COLO668 (cell line): Measurements from ENCODE around the gene WBP11.
"Not testable (repeated sequence)": the region's sequence is repeated elsewhere in the genome, so short reads cannot be mapped to it uniquely, and the experiment has no call there.

Experiments used
- DNase-seq: peaks from one replicate; lab custom pipeline; 2025; ENCODE audit not compliant: unreplicated experiment; lab: John Stamatoyannopoulos, UW

The WBP11 gene

GRCh38 chr12:14773685-14774073 is 29.6 kb downstream of the WBP11 start:
- DNase-seq: no peak

DNA sequence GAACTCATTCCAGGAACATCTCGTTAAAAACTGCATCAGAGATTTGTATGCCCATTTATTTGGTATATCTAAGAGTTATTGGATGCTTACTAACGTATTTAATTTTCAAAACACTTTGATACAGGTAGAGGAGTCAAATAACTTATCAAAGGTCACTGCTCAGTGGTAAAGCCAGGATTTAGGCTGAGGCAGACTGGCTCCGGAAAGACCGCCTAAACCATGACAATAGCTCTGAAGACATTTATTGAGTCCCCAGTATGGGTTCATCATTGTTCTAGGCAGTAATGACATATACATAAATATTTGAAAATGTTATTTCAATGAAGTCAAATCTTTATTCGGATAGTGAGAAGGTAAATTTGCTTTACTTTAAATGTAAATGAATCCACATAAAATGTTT is 30.3 kb downstream of the WBP11 start:
- no peak for DNase-seq

DNA sequence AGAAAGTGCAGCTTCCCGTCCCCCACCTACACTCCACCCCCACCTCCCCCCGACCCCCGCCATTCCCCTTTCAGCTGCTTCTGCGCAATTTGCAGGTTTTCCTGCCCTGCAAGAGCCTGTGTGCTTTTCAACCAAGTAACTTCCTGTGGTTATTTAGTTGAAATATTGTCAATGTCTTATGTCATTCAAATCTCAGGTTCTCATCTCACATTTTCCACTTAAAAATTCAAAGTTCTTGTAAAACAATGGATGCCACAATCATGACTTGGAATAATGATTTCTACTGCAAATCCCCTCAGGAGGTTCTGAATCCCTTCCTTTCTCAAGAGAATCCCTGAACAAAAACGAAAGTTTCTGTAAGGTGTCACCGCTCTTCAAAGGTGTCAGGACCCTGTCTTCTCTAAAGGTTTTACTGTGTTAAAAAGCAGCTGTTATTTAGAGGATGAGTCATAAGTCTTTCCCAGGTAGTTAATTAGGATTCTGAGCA is 31.6 kb downstream of the WBP11 start:
- no peak for DNase-seq

- peak; percentile 84 for DNase-seq
Measured at GRCh38 chr12:14770496-14771461, 32.5 kb downstream of the WBP11 start.

GRCh38 chr12:14769969-14770495 is 33.2 kb downstream of the WBP11 start:
- peak; percentile 80 for DNase-seq

GRCh38 chr12:14769466-14769968 is 33.8 kb downstream of the WBP11 start:
- peak; percentile 30 for DNase-seq

DNA sequence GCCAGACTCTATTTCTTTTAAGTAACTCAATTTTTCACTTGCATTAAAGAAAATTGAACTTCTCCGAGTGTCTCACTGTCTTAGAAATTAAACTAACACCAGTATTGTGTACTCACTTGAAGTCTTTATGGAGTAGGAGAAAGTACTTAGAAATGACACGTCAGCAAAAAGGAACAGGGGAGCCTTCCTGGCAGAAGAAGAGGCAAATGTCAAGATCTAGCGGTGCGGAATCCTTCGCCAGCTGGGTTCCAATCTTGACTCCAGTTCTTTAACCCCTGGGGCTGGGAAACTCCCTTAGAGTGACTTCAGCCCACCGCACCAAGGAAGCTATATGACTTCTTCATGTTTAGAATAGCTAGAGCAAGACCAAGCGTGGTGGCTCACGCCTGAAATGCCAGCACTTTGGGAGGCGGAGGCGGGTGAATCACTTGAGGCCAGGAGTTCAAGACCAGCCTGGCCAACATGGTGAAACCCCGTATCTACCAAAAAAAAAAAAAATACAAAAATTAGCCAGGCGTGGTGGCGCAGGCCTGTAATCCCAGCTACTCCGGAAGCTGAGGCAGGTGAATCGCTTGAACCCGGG is 34.4 kb downstream of the WBP11 start:
- DNase-seq: no peak

DNA sequence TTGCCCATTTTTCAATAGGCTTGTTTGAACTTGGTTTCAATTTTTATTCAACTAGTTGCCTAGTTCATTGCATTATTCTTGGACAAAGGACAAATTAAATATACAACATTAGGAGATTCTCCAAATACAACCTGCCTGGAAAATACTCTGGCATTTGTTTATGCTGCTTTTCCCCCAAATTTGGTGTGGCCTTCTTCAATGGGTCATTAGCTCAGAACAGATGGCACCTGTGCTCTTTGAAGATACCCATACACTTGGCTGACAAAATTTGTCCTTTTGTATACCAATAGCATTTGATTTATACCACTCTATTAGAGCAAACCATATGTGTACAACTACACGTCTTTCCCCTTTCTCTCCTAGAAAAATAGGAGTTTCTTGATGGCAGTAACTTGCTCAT is 35.7 kb downstream of the WBP11 start:
- DNase-seq: no peak

GRCh38 chr12:14766649-14767215 is 36.5 kb downstream of the WBP11 start:
- no peak for DNase-seq

- DNase-seq: not testable (repeated sequence)
Measured at GRCh38 chr12:14766020-14766419, 37.3 kb downstream of the WBP11 start.

GRCh38 chr12:14765398-14765797 is 37.9 kb downstream of the WBP11 start:
- DNase-seq: no peak

GRCh38 chr12:14759711-14760280 is 43.5 kb downstream of the WBP11 start:
- not testable (repeated sequence) for DNase-seq

GRCh38 chr12:14756334-14757143 is 46.7 kb downstream of the WBP11 start:
- DNase-seq: no peak

GRCh38 chr12:14751986-14752385 is 51.3 kb downstream of the WBP11 start:
- DNase-seq: no peak

GRCh38 chr12:14743061-14743460 is 60.2 kb downstream of the WBP11 start:
- DNase-seq: no peak

DNA sequence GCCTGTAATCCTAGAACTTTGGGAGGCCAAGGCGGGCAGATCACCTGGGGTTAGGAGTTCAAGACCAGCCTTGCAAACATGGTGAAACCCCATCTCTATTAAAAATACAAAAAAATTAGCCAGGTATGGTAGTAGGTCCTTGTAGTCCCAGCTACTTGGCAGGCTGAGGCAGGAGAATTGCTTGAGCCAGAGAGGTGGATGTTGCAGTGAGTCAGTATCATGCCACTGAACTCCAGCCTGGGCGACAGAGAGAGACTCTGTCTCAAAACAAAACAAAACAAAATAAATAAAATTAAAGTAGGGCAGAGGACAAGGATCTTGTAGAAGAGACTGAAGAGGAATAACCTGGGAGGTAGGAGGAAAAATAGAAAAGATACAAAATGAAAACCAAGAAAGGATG is 61.3 kb downstream of the WBP11 start:
- DNase-seq: no peak

- no peak for DNase-seq
Measured at GRCh38 chr12:14741153-14741552, 62.1 kb downstream of the WBP11 start.

DNA sequence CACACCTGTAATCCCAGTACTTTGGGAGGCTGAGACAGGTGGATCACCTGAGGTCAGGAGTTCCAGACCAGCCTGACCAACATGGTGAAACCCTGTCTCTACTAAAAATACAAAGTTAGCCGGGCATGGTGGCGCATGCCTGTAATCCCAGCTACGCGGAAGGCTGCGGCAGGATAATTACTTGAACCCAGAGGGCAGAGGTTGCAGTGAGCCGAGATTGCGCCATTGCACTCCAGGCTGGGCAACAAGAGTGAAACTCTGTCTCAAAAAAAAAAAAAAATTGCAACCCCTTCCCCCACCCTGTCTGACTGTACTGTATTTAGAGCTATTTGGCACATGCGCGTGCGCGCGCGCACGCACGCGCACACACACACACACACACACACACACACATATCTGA is 66.8 kb downstream of the WBP11 start:
- DNase-seq: not testable (repeated sequence)
